D721Med (cell line): ENCODE measurements around the gene ANKRD34C.

Source experiments
- DNase-seq: peaks from one replicate; pipeline ENCODE4 v3.0.0; 2011; ENCODE audit warnings: low spot score; ENCODE audit not compliant: insufficient read length
- FAIRE-seq: peaks from 2 replicates; lab custom pipeline; 2011; peaks lifted over from hg19 to GRCh38; lab: Jason Lieb, UNC
- TF ChIP-seq, protein P1 (sequence below): IDR thresholded peaks from 2 replicates; pipeline ENCODE4 v1.5.1; 2012; ENCODE audit warnings: mild to moderate bottlenecking, control low read depth; ENCODE audit not compliant: insufficient read depth; ENCODE audit errors: missing control alignments

Gene ANKRD34C

DNA sequence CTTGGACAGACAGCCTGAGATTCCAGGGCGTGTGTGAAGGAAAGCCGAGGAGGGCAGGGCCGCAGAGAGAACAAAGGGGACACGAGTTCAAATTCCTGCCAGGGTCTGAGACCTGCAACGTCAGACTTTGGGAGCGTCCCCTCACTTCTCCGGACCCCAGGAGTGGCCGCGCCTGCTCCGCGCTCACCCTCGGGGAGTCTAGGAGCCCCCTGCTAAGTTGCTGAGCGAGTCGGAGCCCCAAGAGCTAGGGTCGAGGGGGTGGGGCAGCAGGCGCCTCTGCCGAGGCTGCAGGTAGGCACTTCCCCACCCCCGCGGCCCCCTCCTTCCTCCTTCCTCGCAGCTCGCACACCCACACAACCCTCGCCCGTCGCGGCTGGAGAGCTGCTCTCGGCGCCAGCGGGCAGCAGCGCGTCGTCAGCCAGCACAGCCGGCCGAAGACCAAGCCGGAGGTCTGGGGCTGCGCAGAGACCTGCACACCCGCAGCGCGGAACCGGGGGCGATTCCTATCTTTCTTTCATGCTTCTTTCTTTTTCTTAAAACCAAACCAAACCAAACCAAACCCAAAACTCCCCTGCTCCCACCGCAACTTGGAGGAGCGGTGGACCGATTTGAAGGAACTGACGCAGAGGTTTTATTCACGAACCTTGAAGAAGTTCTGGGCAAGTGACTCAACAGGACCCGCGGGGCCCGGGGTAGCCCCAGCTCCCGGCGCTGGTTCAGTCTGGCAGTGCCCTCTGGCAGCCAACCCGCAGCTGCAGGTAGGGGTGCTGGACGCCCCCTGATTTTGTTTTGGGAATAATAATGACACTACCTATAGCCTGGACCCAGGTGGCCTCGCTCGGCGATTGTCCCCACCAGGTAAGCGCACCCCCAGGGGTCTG, at the start of gene ANKRD34C:
Gene ANKRD34C (plus strand): TSS at position 352 of the 881 bp plus-strand sequence. CDS start 10,563 bp downstream, outside the sequence.
- TF ChIP-seq, protein P1, sequence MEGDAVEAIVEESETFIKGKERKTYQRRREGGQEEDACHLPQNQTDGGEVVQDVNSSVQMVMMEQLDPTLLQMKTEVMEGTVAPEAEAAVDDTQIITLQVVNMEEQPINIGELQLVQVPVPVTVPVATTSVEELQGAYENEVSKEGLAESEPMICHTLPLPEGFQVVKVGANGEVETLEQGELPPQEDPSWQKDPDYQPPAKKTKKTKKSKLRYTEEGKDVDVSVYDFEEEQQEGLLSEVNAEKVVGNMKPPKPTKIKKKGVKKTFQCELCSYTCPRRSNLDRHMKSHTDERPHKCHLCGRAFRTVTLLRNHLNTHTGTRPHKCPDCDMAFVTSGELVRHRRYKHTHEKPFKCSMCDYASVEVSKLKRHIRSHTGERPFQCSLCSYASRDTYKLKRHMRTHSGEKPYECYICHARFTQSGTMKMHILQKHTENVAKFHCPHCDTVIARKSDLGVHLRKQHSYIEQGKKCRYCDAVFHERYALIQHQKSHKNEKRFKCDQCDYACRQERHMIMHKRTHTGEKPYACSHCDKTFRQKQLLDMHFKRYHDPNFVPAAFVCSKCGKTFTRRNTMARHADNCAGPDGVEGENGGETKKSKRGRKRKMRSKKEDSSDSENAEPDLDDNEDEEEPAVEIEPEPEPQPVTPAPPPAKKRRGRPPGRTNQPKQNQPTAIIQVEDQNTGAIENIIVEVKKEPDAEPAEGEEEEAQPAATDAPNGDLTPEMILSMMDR, result no peak
- DNase-seq (no peak), FAIRE-seq (no peak)

DNA sequence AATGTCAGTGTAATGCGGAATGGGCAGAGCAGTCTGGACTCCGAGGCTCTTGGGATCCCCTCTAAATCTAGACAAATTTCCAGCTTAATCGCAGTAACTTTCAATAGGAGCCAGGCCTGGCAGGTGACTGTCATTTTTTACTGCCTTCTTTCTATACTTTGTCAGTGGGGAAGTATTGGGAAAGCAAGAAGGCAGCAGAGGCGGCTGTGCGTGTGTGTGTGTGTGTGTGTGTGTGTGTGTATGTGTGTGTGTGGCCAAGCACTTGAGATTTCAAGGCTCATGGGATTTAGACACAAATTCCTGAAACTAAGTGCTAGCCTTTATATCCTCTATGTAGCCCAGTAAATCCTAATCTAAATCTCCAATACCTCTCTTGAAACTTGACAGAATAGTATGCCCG, 49.3 kb upstream of the ANKRD34C start:
- DNase-seq, result no peak
- TF ChIP-seq, protein P1, result no peak
- FAIRE-seq, result no peak

DNA sequence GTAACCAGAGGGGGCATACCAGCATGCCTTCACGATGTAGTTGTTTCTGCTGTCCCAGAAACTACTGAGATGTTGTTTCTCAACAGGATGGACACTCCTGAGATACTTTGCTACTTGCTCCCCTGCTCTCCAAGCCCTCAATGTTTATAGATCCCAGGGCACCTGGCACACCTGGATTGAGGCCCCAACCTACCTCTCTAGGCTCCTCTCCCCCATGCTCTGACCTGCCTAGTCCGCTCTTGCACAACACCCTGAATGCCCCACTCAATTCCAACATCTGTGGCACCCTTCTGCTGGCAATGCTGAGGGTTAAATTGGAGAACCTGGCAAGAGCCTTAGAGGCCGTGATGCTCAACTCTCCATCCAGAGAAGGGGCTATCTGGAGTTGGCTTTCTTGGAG, 42.5 kb upstream of the ANKRD34C start:
- DNase-seq (no peak), FAIRE-seq (no peak)
- TF ChIP-seq, protein P1, result no peak

DNA sequence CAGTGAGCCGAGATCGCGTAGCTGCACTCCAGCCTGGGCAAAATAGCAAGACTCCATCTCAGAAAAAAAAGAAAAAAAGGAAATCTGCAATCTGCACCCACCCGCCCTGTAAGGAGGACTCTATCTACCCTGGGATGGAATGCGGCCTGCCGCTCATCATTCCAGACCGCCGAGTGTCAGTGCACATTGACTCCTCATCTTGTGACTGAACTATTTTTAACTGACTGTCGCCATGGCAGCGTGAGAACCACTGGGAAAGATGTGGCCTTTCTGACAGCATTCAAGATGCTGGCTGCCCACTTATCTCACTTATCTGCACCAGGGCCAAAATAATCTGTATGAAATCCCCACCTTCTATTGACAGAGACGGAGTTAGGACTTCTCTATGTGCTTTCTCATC, 38.8 kb upstream of the ANKRD34C start:
- FAIRE-seq (no peak), DNase-seq (no peak)
- TF ChIP-seq, protein P1, result no peak

DNA sequence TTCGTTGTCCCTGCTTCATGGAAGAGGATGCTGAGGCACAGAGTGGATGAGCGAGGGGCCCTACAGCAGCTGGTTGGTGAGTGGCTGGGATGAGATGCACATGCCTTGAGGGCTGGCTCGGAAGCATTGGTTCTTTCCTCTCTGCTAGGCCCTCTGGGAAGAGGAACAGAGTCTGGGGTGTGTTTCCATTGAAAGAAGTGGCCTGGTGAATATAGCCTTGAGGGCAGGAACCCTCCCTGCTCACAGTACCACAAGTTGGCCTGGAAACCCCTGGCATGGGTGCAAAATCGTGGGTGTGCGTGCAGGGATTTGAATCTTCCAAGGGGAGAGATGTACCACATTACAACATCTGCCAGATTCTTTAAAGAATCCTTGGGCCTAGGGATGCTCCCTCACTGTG, 37.6 kb upstream of the ANKRD34C start:
- no peak for DNase-seq
- no peak for FAIRE-seq
- TF ChIP-seq, protein P1, result no peak

DNA sequence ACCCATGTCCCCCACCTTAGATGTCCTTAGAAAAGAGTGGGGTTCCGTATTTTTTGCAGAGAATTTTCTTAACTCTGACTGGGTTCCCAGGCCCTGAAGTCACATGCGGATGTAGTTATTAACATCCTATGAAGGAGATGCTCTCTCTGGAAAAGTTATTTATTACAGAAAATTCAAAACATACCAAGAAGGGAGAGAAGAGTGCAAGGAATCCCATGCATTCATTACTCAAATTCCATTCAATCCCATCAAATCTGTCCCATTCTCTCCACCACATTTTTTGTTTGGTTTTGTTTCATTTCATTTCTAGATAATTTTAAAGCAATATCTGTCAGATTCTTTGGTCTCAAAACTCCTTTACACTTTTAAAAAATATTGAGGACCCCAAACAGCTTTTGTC, 34.3 kb upstream of the ANKRD34C start:
- FAIRE-seq, result no peak
- TF ChIP-seq, protein P1, result no peak
- DNase-seq, result no peak

DNA sequence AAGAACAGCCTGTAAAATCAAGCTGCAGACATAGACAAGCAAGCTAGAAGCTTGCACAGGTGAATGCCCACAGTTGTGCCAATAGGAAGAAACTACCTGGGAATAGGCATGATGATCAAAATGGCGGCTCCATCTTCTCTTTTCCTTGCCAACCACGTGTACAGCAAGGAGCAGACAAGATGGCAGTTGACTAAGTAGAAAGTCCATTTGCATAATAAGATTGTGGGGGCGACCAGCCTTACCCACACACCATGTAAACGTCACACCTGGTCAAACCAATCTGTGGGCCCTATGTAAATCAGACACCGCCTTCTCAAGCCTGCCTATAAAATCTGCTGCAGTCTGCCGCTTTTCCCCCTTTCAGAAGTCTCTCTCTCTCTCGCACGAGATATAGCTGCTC, 25.1 kb upstream of the ANKRD34C start:
- FAIRE-seq, result no peak

More for the DNA sequence above, 25.1 kb upstream of the ANKRD34C start:
- TF ChIP-seq, protein P1, result no peak
- DNase-seq, result no peak
